COLO829 (cell line): ENCODE results near the gene CMKLR1.

ENCODE experiments used
- DNase-seq: peaks from one replicate; pipeline ENCODE4 v3.0.0; 2012; ENCODE audit warnings: low spot score

CMKLR1 gene

DNA sequence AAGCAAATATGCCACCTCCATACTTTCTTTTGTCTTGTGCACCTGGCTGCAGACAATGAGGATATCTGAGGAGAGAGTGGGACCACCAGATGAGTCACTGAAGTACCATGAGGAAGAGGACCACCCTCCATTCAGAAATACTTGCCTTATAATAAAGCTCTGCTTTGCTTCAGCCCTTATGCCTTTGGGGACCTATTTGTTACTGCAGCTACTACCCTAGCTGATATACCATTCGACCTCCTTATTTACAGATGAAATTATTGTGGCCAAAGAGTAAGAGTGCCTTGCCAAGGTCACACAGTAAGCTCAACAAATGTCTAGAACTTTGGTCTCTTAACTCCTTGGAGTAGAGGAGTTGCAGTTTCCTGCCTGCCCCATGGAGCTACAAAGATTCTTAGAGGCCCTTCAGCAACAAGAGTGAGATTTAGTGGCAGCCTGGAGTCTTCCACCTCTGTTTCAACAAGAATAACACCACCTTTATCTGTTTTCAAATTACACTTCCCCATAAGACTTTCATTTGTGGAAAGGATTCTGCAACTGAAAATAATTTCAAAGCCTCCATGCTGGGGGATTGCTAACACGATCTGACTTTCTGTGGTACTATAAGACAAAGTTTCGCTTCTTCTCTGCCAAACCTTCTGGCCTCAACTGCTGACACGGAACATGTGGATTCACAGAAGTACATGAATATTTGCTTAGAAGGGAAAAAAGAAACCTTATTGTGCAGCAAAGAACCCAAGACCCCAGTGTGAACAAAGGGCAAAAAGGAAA, 3.6 kb downstream of the CMKLR1 start:
- no peak for DNase-seq

GRCh38 chr12:108333898-108334699, 5.0 kb downstream of the CMKLR1 start:
- peak; percentile 17 for DNase-seq

GRCh38 chr12:108332791-108333382, 6.2 kb downstream of the CMKLR1 start:
- DNase-seq, result no peak

DNA sequence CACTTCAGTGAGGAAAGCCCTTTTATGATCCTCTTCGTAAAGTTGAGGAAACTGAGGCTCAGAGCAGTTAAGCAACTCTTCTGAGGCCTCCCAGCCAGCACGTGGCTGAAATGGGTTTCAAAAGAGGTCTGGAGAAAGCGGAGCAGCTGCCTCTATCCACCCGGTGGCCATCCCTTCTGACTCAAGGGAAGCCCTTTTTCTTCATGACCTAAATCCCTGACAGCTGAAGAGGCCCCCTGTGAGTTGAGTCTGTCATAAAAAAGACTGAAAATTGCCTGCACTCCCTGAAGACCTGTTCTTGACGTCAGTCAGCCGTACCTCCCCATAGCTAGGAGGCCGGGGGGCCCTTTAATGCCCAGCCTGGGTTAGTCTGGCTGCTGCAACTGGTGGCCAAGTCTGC, 10.7 kb downstream of the CMKLR1 start:
- no peak for DNase-seq

GRCh38 chr12:108327621-108328344, 11.3 kb downstream of the CMKLR1 start:
- DNase-seq, result no peak

- DNase-seq, result no peak
Observed at GRCh38 chr12:108326254-108326750, 12.8 kb downstream of the CMKLR1 start.

DNA sequence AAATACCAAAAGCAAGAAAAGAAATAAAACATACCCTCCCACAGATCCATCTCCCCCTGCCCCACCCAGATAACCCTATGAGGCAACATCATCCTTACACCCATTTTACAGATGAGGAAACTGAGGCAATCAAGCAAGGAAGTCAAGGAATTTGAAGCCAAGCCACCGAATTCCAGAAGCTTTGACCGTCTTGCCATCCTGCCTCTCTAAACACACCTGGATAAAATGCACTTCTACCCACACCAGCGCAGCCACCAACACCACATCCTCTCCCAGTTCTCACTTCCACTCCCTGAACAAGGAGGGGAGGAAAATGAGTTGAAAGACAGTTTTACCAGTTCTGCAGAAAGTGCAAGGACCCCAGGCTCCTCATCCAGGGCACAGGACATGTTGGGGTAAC, 13.6 kb downstream of the CMKLR1 start:
- no peak for DNase-seq

DNA sequence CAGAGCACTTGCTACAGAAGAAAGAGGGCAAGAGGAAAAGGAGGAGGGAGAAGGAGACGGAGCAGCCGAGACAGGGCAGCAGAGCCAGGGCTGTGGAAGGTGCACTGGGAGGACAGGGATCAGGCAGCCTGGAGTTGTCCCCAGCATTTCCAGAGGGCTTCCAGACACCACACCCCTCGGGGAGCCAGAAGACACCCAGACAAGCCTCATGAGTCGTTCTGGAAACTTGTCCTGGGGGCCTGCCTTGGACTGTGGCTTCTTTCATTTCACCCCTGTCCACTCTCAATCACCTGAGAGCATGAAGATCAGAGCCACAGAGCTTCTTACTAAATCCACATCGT, 14.1 kb downstream of the CMKLR1 start:
- DNase-seq, result no peak

- DNase-seq, result no peak
Observed at GRCh38 chr12:108324351-108325017, 14.6 kb downstream of the CMKLR1 start.

DNA sequence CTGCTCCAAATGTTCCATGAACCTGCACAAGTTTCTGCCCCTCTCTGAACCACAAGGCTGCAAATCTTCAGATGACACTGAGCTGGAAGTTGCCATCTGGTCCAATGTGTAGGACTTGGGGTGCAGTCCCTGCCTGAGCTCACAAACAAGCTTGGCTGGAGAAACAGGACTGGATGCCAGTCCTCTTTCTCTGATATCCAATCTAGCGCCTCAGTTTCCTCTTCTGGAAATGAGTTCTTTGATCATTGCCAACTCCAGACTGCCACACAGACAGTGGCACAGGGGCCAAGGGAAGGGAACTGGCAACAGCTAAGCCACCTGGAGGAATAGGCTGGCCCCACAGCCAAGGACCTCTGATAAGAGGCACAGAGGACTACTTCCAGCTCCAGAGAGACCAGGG, 15.5 kb downstream of the CMKLR1 start:
- no peak for DNase-seq

GRCh38 chr12:108322998-108323397, 16.1 kb downstream of the CMKLR1 start:
- no peak for DNase-seq

GRCh38 chr12:108321688-108322087, 17.4 kb downstream of the CMKLR1 start:
- no peak for DNase-seq

DNA sequence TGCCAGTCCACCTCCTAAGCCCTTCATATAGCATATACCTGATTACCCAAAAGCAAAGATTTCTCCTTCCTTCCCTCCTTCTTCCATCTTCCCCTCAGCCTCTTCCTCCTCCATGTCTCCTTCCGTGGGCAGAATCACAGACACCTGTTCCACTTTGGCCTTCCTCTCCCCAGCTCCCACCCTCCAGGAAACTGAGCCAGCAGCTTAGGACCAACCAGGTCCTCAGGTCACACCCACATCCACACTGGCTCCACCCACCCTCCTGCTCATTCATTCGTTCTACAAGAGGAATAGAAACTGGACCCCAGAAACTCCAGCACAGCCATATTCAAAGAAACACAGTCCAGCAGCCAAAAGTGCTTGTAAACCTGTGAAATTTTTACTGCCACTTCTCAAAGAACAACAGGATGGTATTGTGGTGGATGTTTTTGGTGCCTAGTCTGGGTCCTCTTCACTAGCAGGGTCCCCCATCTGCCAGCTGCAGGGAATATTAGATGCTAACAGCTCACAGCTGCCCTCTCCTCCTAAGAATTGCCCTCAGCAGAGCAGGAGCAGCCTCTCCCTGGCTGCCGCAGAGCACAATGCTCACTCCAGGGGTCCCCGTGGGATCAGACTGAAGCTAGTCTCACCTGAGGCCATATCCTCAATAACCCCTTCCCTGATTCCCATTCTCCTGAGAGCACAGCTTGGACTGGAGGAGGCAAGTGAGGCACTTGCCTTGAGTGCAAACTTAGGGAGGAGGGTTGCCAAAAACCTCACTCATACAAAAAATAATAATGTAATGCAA, 18.4 kb downstream of the CMKLR1 start:
- DNase-seq, result no peak

GRCh38 chr12:108319277-108320234, 19.6 kb downstream of the CMKLR1 start:
- DNase-seq, result no peak

GRCh38 chr12:108318472-108319275, 20.4 kb downstream of the CMKLR1 start:
- no peak for DNase-seq

GRCh38 chr12:108317308-108318234, 21.5 kb downstream of the CMKLR1 start:
- DNase-seq, result no peak

DNA sequence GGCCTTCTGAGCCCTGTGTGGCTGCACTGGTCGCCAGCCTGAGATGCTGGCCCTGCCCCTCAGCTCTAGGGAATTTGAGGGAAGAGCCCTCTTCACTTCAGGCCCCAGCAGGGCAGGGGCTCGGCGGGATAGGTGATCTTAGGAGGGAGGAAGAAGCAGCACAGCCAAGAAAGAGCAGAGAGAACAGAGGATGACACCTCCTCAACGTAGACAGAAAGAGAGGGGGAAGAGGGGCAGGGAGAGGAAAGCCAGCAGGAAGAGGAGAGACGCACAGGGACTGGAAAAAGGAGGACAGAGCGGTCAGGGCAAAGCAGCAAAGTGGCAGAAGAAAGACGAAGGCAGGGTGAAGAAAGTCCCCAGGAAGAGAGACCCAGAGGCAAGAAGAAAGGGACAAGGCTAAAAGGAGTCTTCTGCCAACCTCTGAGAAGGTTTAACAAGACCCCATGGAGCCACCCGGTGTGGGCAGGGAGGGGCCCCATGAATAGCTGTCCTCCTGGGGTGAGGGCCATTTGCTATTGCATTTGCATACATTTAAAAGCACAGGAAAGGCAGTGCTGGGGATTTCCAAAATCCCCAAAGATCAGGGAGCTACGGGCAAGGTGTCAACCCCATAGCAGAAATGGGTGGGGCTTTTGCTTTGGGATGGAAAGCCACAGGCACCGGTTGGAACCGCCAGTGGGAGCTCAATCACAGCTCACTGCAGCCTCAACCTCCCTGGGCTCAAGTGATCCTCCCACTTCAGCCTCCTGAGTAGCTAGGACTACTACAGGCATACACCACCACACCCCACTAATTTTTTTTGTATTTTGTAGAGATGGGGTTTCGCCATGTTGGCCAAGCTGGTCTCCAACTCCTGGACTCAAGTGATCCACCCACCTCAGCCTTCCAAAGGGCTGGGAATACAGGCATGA, 22.7 kb downstream of the CMKLR1 start:
- DNase-seq, result no peak
